Rectal smooth muscle tissue (tissue), 1 donor: ENCODE measurements around the gene ACVRL1.
"Not testable (repeated sequence)": the region's sequence is repeated elsewhere in the genome, so short reads cannot be mapped to it uniquely, and the experiment has no call there.

Experiments
- H3K27ac ChIP-seq: one replicate; pipeline ENCODE4 v1.7.0; 2013; ENCODE audit warnings: low read depth, low read length, inconsistent platforms
- H3K27me3 ChIP-seq: one replicate; pipeline ENCODE4 v1.7.0; 2013; ENCODE audit warnings: low read length; ENCODE audit not compliant: control insufficient read depth, insufficient read depth
- H3K36me3 ChIP-seq: one replicate; pipeline ENCODE4 v1.7.0; 2013; ENCODE audit warnings: low read length; ENCODE audit not compliant: control insufficient read depth, insufficient read depth
- H3K4me1 ChIP-seq: one replicate; pipeline ENCODE4 v1.7.0; 2013; ENCODE audit warnings: low read length; ENCODE audit not compliant: control insufficient read depth, insufficient read depth
- H3K4me3 ChIP-seq: one replicate; pipeline ENCODE4 v1.7.0; 2013; ENCODE audit warnings: low read length
- H3K9ac ChIP-seq: one replicate; pipeline ENCODE4 v1.7.0; 2013; ENCODE audit warnings: low read length

ACVRL1 gene

GRCh38 chr12:51883998-51884675, 23.2 kb upstream of the ACVRL1 start:
- Histone ChIP-seq H3K4me3 (no peak overlapping the region), H3K9ac (no peak overlapping the region), H3K27ac (no peak overlapping the region), H3K4me1 (no peaks in the 10 kb centered on the region), H3K27me3 (no peaks in the 10 kb centered on the region), H3K36me3 (no peaks in the 10 kb centered on the region)

DNA sequence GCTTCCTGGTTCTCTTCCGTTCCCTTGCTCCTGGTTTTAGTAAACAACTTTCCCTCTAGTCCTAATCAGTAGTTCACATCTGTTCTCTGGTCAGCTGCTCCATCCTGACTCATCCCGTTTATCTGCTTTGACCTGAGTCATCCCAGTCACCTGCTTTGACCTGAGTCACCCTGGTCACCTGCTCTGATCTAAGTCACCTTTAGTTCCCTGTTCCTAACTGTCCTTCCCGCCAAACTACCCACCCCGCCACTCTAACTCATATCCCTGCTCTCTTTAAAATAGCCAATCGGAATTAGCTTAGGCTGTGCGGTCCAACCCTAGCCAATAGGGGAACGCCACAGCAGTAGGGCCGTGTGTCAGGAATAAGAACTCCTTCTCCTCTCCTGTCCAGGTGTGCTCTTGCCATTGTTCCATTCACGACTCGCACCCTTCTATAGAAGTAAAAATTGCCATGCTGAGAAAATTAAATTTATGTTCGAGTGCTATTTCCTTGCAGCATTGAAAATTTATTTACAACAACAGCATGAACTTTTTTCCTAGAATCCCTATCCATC, 22.6 kb upstream of the ACVRL1 start:
- Histone ChIP-seq H3K36me3 (no peaks in the 10 kb centered on the region), H3K4me1 (no peaks in the 10 kb centered on the region), H3K9ac (no peak overlapping the region), H3K27ac (no peak overlapping the region), H3K4me3 (no peak overlapping the region), H3K27me3 (no peaks in the 10 kb centered on the region)

DNA sequence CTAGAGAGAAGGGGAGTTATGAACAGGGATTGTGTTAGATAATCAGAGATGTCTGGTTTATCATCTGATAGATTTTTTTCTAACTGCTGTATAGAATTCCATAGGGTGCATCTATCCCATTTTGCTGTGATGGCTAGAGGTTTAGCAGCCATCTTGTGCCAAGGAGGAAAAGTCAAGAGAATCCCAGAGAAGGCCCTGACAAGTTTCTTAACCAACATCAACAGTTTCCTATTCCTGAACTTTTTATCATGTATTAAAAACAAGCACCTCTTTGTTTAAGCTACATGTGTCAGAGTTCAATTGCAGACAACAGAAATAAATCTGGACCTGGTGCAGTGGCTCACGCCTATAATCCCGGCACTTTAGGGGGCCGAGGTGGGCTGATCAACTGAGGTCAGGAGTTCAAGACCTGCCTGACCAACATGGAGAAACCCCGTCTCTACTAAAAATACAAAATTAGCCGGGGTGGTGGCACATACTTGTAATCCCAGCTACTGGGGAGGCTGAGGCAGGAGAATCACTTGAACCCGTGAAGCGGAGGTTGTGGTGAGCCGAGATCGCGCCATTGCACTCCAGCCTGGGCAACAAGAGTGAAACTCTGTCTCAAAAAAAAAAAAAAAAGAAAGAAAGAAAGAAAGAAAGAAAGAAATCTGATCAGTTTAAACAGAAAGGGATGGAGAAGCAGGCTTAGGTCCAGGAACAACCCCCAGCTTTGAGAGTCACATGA, 21.8 kb upstream of the ACVRL1 start:
- not testable (repeated sequence) for H3K4me3 ChIP-seq, H3K9ac ChIP-seq, H3K36me3 ChIP-seq, H3K27me3 ChIP-seq, H3K4me1 ChIP-seq, H3K27ac ChIP-seq

- no peak overlapping the region for H3K4me3 ChIP-seq
- no peaks in the 10 kb centered on the region for H3K4me1 ChIP-seq
- H3K27me3 ChIP-seq, result no peaks in the 10 kb centered on the region
- no peak overlapping the region for H3K9ac ChIP-seq
- no peak overlapping the region for H3K27ac ChIP-seq
- no peaks in the 10 kb centered on the region for H3K36me3 ChIP-seq
Measured at GRCh38 chr12:51886021-51886710, 21.1 kb upstream of the ACVRL1 start.

DNA sequence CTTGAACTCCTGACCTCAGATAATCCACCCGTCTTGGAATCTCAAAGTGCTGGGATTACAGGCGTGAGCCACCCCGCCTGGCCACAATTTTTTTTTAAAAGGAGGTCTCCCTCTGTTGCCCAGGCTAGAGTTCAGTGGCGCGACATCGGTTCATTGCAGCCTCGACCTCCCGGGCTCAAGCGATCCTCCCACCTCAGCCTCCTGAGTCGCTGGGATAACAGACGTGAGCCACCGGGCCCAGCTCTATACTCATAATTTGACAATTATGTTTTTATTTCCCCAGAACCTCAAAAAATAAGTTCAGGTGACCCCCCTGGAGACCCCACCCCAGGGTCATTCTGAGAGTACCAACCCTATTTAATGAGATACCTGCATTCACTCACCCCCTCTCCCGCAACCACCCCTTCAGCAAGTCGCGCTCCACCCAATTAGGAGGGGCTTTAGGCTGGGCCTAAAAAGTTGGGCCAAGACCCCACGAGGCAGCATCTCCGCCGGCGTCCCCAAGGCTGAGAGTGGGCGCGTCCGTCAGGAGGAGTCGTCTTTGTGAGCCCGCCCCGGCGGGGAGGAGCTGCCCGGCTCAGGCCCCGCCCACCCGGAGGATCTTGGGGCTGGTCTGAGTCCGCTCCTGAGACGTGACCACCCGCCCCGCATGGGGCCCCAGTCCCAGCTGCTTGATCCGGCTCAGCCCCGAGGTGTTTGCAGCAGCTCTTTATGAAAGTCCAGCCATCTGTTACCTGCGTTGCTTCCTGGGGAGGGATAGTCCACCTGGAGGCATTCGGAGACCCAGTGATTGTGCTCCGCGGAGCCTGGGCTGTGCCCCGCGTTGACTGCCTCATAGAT, 19.6 kb upstream of the ACVRL1 start, which contains the start of gene ANKRD33:
ANKRD33 (plus strand) TSS at position 628 of the 840 bp plus-strand sequence; CDS start at position 712, 84 bp downstream.
- Histone ChIP-seq H3K4me1 (no peaks in the 10 kb centered on the region), H3K36me3 (no peaks in the 10 kb centered on the region), H3K4me3 (no peak within 1 kb of the TSS), H3K9ac (no peak within 1 kb of the TSS), H3K27ac (no peak within 1 kb of the TSS), H3K27me3 (no peaks in the 10 kb centered on the region)

- no peak overlapping the region for H3K27ac ChIP-seq
- H3K36me3 ChIP-seq, result no peaks in the 10 kb centered on the region
- no peaks in the 10 kb centered on the region for H3K4me1 ChIP-seq
- H3K27me3 ChIP-seq, result no peaks in the 10 kb centered on the region
- H3K4me3 ChIP-seq, result no peak overlapping the region
- no peak overlapping the region for H3K9ac ChIP-seq
Measured at GRCh38 chr12:51888316-51889215, 18.7 kb upstream of the ACVRL1 start.

GRCh38 chr12:51889216-51890132, 17.8 kb upstream of the ACVRL1 start:
- no peak overlapping the region for H3K4me3 ChIP-seq
- no peak overlapping the region for H3K9ac ChIP-seq
- no peak overlapping the region for H3K27ac ChIP-seq

DNA sequence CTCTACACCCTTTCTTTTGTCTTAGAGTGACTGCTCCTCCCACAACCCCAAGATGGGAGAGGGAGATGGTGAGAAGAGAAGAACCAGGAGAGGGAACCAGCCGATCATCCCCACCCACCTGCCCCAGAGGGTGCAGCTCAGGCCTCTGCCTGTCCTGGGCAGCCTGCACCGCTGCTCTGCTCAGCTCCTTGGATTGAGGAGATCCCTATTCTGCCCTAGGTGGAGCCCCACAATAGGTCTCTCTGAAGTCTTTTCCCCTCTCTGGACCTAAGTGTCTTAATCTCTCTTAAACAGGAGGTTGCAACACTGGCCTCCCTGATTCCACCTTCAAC, 17.2 kb upstream of the ACVRL1 start:
- Histone ChIP-seq H3K4me1 (no peaks in the 10 kb centered on the region), H3K27ac (no peak overlapping the region), H3K9ac (no peak overlapping the region), H3K4me3 (no peak overlapping the region), H3K27me3 (no peaks in the 10 kb centered on the region), H3K36me3 (no peaks in the 10 kb centered on the region)

More at GRCh38 chr12:51889216-51890132, 17.8 kb upstream of the ACVRL1 start:
- Histone ChIP-seq H3K27me3 (no peaks in the 10 kb centered on the region), H3K4me1 (no peaks in the 10 kb centered on the region), H3K36me3 (no peaks in the 10 kb centered on the region)

DNA sequence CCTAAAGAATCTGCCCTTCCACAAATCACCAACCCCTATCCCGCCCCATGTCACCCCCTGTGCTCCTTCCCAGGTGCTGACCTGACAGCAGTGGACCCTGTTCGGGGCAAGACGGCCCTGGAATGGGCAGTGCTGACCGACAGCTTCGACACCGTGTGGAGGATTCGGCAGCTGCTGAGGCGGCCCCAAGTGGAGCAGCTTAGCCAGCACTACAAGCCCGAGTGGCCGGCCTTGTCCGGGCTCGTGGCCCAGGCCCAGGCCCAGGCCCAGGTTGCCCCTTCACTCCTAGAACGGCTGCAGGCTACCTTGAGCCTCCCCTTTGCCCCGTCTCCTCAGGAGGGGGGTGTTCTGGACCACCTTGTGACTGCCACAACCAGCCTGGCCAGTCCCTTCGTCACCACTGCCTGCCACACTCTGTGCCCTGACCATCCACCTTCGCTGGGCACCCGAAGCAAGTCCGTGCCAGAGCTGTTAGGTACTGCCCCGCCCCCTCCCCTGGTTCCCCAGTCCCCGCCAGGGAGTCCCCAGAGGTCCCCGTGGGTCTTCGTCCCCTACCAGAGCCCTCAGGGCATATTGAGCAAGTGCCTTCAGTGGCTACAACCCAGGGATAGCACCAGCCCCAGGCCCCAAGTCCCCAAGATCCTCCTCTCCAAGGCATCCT, 16.7 kb upstream of the ACVRL1 start:
- Histone ChIP-seq H3K4me3 (no peak overlapping the region), H3K27ac (no peak overlapping the region), H3K27me3 (no peaks in the 10 kb centered on the region), H3K36me3 (no peaks in the 10 kb centered on the region), H3K4me1 (no peaks in the 10 kb centered on the region), H3K9ac (no peak overlapping the region)

- Histone ChIP-seq H3K4me3 (no peak overlapping the region), H3K27ac (no peak overlapping the region), H3K27me3 (no peaks in the 10 kb centered on the region), H3K9ac (no peak overlapping the region), H3K36me3 (no peaks in the 10 kb centered on the region), H3K4me1 (no peaks in the 10 kb centered on the region)
Measured at GRCh38 chr12:51891843-51892242, 15.5 kb upstream of the ACVRL1 start.
